ENCODE results near the gene RC3H2. TPM values are rescaled to one million over a fixed set of nuclear protein-coding genes. Genes with fewer than 3 reads are reported as not detected.
A peak's percentile ranks its signal among the peaks of the same experiment; 100 is the strongest.

Gene RC3H2
- total and polyA plus RNA-seq, 2 of the 13 experiments (the other 11 are each of a cell fraction or from before 2014, with no cell fraction given): 21.0 to 36.4 TPM

- intact Hi-C loops (cut with micrococcal nuclease; ENCODE audit: unreplicated experiment): loop anchor here (5.0 kb wide), 1 partner anchor 717 kb away; no protein-coding TSS in a partner anchor
These were observed 90.6 kb downstream of the RC3H2 start for GRCh38 chr9:122814545-122814944.

More at GRCh38 chr9:122814545-122814944, 90.6 kb downstream of the RC3H2 start:
- H3K27me3 ChIP-seq (ENCODE audit: control insufficient read depth in 1 of 2, insufficient read depth in 2 of 2, low read length in 2 of 2): no peaks in the 10 kb centered on the region
- ATAC-seq (no peak), FAIRE-seq (no peak), DNase-seq (ENCODE audit: low spot score) (no peak)
- TF ChIP-seq ASH2L (IDR thresholded peaks at IDR 0.05; ENCODE audit: insufficient read length, low read depth, low read length) (no peak), HNF1A (IDR thresholded peaks at IDR 0.05; ENCODE audit: low read depth) (peak; percentile 3; the same call in 1 of the 2 replicates), HNF1A (CRISPR knock-in tag; IDR thresholded peaks at IDR 0.05; ENCODE audit: borderline replicate concordance) (no peak; the same call in 1 of the 2 replicates), CEBPG (CRISPR knock-in tag; IDR thresholded peaks at IDR 0.05) (peak; percentile 37; the same call in 1 of the 2 replicates), ZMYM2 (CRISPR knock-in tag; IDR thresholded peaks at IDR 0.05) (no peak), MXI1 (IDR thresholded peaks at IDR 0.05; ENCODE audit: borderline replicate concordance, low read depth, low read length) (no peak), TGIF2 (CRISPR knock-in tag; IDR thresholded peaks at IDR 0.05) (no peak), CEBPB (IDR thresholded peaks at IDR 0.05; ENCODE audit: borderline replicate concordance, low read depth, low read length) (peak; percentile 39; the same call in 1 of the 2 replicates), ZNF770 (CRISPR knock-in tag; IDR thresholded peaks at IDR 0.05) (peak; percentile 33; the same call in 1 of the 2 replicates), CENPT (CRISPR knock-in tag; IDR thresholded peaks at IDR 0.05; ENCODE audit: low read depth) (no peak), ZNF737 (CRISPR knock-in tag; IDR thresholded peaks at IDR 0.05; ENCODE audit: borderline replicate concordance) (no peak)
- peaks cover 0 to 8% of the 10 kb centered on the region in 2 experiments; a peak in 3 of 5 replicates for H3K36me3 ChIP-seq (replicated peaks in 1 of 2; ENCODE audit: control insufficient read depth in 1 of 2, insufficient read depth in 2 of 2, low read length in 2 of 2)
- BruUV-seq (replicated peaks): no TSS peak
- H3K4me2 ChIP-seq (ENCODE audit: low read depth, low read length): no peak overlapping the region
- H3K9me3 ChIP-seq (ENCODE audit: low read length): no peaks in the 10 kb centered on the region
- 27% methylated on average over 6 of the region's 6 CpGs for WGBS (ENCODE audit: low lambda C conversion rate)
- CTCF ChIA-PET (ENCODE audit: low intra/inter-chr PET ratio, low total read pairs): no interaction called here
- no peaks in the 10 kb centered on the region for H3K79me2 ChIP-seq (ENCODE audit: insufficient read depth, low read length)
- H4K20me1 ChIP-seq (ENCODE audit: insufficient read depth, low read length): no peaks in the 10 kb centered on the region
- H3K4me1 ChIP-seq (ENCODE audit: insufficient read depth, low read length): peaks cover 27% of the 10 kb centered on the region
- no peak overlapping the region for H3K4me3 ChIP-seq (replicated peaks in 1 of 3; ENCODE audit: insufficient read depth in 1 of 3, low read depth in 2 of 3, low read length in 3 of 3)
- POLR2A ChIA-PET: no interaction called here
- no peak overlapping the region for H3K27ac ChIP-seq (ENCODE audit: extremely low read length, insufficient read depth, low read length)
- H3K9ac ChIP-seq (ENCODE audit: insufficient read depth, low read depth, low read length): no peak overlapping the region
- in situ Hi-C loops (cut with HindIII; ENCODE audit: extremely low pct_ligation_motif_present, low pct_unique_long_range_greater_than_20kb): loop anchor here (5.0 to 25.0 kb wide), 3 partner anchors 347 to 710 kb away; partner anchors contain the start of gene PTGS1
- no peak overlapping the region for H2AFZ ChIP-seq (ENCODE audit: low read length)
